Tibial nerve (tissue), 4 donors: ENCODE data around the gene RRP36. TPM values are rescaled to one million over a fixed set of nuclear protein-coding genes. Genes with fewer than 3 reads are reported as not detected.

Source experiments
- DNase-seq, 2 donors: peaks; one replicate each; pipeline ENCODE4 v3.0.0-alpha.2; 2019; ENCODE audit warnings: low spot score in 2 of 2
- H3K27ac ChIP-seq, 4 donors: fragments of 200-600 bp; sonication (generic) in 3 of 4; one replicate each; pipeline ENCODE4 v1.5.1; 2017 to 2019; ENCODE audit warnings: mild to moderate bottlenecking in 1 of 4
- H3K27me3 ChIP-seq, 2 donors: fragments of 200-600 bp; sonication (generic) in 1 of 2; one replicate each; pipeline versions ENCODE4 v1.5.1 to v1.6.0; 2017 to 2019
- H3K36me3 ChIP-seq, 3 donors: fragments of 200-600 bp; sonication (generic); one replicate each; pipeline ENCODE4 v1.5.1; 2018 to 2019
- H3K4me1 ChIP-seq, 4 donors: fragments of 200-600 bp; sonication (generic) in 3 of 4; one replicate each; pipeline ENCODE4 v1.5.1; 2017 to 2019
- H3K4me3 ChIP-seq, 4 donors: fragments of 200-600 bp; sonication (generic) in 3 of 4; one replicate each; pipeline ENCODE4 v1.5.1; 2017 to 2019; ENCODE audit warnings: mild to moderate bottlenecking in 1 of 4, moderate library complexity in 1 of 4
- H3K9me3 ChIP-seq, 4 donors: fragments of 200-600 bp; sonication (generic) in 3 of 4; one replicate each; pipeline ENCODE4 v1.5.1; 2017 to 2019
- CTCF ChIP-seq, 5 experiments: fragments of 200-600 bp in 3 of 5; fragments of 450-650 bp in 2 of 5; sonication (generic) in 3 of 5; IDR thresholded peaks; one replicate each; pipeline ENCODE4 v1.5.1; 2016 to 2019; ENCODE audit warnings: antibody characterized with exemption in 5 of 5, mild to moderate bottlenecking in 3 of 5, moderate library complexity in 2 of 5
- EP300 ChIP-seq, 2 donors: sonication (generic); formaldehyde crosslinking; IDR thresholded peaks; one replicate each; pipeline ENCODE4 v1.6.1; 2017; ENCODE audit warnings: antibody characterized with exemption in 2 of 2, mild to moderate bottlenecking in 1 of 2
- POLR2A ChIP-seq, 2 donors: fragments of 450-650 bp; IDR thresholded peaks; one replicate each; pipeline ENCODE4 v1.6.1; 2017; ENCODE audit warnings: antibody characterized with exemption in 2 of 2, mild to moderate bottlenecking in 2 of 2, moderate library complexity in 2 of 2
- WGBS, 2 donors: methylation state at CpG; one replicate each; pipeline ENCODE4 v1.1.5; 2018; 5-methylcytosine and 5-hydroxymethylcytosine counted together
- total RNA-seq, 4 donors: library from RNA; depleted of rRNA; stranded (reverse); fragments of >200 nt; gene quantifications; one replicate each; pipeline ENCODE4 v1.1.0, GENCODE V29; 2016

RRP36 gene
- total RNA-seq, 4 donors from 2014 or later, result 39.1 to 96.3 (median 52.8) TPM

DNA sequence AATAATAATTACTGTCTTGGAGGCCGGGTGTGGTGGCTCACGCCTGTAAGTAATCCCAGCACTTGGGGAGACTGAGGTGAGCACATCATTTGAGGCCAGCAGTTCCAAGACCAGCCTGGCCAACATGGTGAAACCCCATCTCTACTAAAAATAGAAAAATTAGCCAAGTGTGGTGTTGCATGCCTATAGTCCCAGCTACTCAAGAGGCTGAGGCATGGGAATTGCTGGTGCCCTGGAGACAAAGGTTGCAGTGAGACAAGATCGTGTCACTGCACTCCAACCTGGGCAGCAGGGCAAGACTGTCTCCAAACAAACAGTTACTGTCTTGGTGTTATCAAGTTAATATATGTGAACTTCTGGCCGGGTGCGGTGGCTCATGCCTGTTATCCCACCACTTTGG is 4.9 kb downstream of the RRP36 start:
- DNase-seq, result no peak
- TF ChIP-seq POLR2A (IDR thresholded peaks at IDR 0.05) (no peak), EP300 (IDR thresholded peaks at IDR 0.05) (no peak), CTCF (IDR thresholded peaks at IDR 0.05) (no peak)
- Histone ChIP-seq H3K9me3 (no peaks in the 10 kb centered on the region), H3K27ac (no peak overlapping the region), H3K36me3 (peaks cover 9 to 67% (median 35%) of the 10 kb centered on the region in 3 donors), H3K4me3 (no peak overlapping the region), H3K4me1 (peaks cover 0 to 25% (median 7%) of the 10 kb centered on the region in 4 donors), H3K27me3 (no peaks in the 10 kb centered on the region)
- WGBS, 2 donors, result 88 to 95% methylated on average over 5 of the region's 5 CpGs

DNA sequence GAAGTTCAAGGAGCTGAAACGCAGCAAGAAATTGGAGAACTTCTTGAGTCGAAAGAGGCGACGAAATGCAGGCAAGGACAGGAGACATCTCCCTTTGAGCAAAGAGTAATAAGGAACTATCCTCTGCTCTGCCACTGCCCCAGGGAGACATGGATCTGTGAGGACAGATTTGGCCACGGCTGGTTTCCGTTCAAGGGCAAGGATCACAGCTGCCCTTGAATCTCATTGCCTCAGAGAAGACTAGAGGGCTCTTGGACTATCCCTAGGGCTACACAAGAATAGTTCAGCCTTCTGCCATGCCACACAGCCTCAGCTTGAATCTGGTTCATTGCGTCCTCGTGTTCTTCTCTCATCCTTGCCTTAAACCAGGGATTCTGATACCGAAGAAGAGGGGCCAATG is 7.7 kb downstream of the RRP36 start:
- H3K4me3 ChIP-seq, result no peak overlapping the region
- H3K36me3 ChIP-seq, result peaks cover 9 to 95% (median 35%) of the 10 kb centered on the region in 3 donors
- no peak overlapping the region for H3K27ac ChIP-seq
- WGBS, 2 donors, result 87 to 89% methylated on average over 9 of the region's 9 CpGs
- TF ChIP-seq CTCF (IDR thresholded peaks at IDR 0.05) (no peak), EP300 (IDR thresholded peaks at IDR 0.05) (no peak), POLR2A (IDR thresholded peaks at IDR 0.05) (no peak)
- no peaks in the 10 kb centered on the region for H3K9me3 ChIP-seq
- no peak for DNase-seq
- no peaks in the 10 kb centered on the region for H3K27me3 ChIP-seq
- peaks cover 0 to 3% (median 0%) of the 10 kb centered on the region in 4 donors for H3K4me1 ChIP-seq

DNA sequence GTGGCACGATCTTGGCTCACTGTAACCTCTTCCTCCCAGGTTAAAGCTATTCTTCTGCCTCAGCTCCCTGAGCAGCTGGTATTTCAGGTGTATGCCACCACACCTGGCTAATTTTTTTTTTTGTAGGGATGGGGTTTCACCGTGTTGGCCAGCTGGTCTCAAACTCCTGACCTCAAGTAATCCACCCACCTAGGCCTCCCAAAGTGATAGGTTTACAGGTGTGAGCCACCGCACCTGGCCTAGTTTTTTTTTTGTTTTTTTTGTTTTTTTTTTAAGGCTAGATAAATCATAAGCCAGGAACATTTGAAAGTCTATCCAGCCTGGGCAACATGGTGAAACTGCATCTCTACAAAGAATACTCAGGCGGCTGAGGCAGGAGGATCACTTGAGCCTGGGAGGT is 10.9 kb downstream of the RRP36 start:
- 88 to 93% methylated on average over 4 of the region's 4 CpGs for WGBS, 2 donors
- H3K36me3 ChIP-seq, result peaks cover 3 to 100% (median 21%) of the 10 kb centered on the region in 3 donors

DNA sequence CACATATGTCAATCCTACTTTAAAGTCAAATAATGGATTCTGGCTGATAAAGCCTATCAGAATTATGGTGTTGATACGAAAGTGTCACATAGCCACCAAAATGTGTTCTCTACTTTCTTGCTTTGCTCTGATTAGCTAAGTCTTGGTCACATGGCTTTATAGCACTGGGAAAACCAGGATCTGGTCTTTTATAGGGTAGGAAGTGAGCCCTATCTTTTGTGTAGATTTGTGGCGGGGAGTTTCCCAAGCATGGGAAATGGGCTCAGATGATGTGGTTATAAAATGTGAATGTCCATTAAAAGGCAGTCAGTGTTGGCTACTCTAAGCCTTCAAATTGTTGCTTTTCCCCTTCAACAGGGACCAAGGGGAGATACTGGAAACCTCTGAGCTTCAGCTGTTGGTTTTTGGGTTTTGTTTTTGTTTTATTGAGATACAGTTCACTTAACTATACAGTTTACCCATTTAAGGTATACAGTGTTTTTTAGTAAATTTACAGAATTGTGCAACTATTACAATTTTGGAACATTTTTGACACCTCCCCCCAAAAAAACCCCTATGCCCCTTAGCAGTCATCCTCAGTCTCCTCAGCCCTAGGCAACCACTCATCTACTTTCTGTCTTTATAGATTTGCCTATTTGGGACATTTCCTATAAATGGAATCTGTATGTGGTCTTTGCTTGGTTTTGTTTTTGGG is 12.2 kb downstream of the RRP36 start:
- DNase-seq, result no peak
- TF ChIP-seq CTCF (IDR thresholded peaks at IDR 0.05) (no peak), EP300 (IDR thresholded peaks at IDR 0.05) (no peak), POLR2A (IDR thresholded peaks at IDR 0.05) (no peak)
- no peaks in the 10 kb centered on the region for H3K9me3 ChIP-seq
- no peak overlapping the region for H3K27ac ChIP-seq
- H3K27me3 ChIP-seq, result no peaks in the 10 kb centered on the region
- no peaks in the 10 kb centered on the region for H3K4me1 ChIP-seq
- peaks cover 0 to 100% (median 25%) of the 10 kb centered on the region in 3 donors for H3K36me3 ChIP-seq
- WGBS, 2 donors, result 85% methylated on average over 2 of the region's 2 CpGs
- no peak overlapping the region for H3K4me3 ChIP-seq

More for the DNA sequence above, 10.9 kb downstream of the RRP36 start:
- DNase-seq, result no peak
- no peak overlapping the region for H3K27ac ChIP-seq
- H3K4me3 ChIP-seq, result no peak overlapping the region
- H3K27me3 ChIP-seq, result no peaks in the 10 kb centered on the region
- H3K9me3 ChIP-seq, result no peaks in the 10 kb centered on the region
- H3K4me1 ChIP-seq, result no peaks in the 10 kb centered on the region
- TF ChIP-seq POLR2A (IDR thresholded peaks at IDR 0.05), result no peak
- no peak for TF ChIP-seq EP300 (IDR thresholded peaks at IDR 0.05)
- no peak for TF ChIP-seq CTCF (IDR thresholded peaks at IDR 0.05)

GRCh38 chr6:43034190-43034525 is 12.7 kb downstream of the RRP36 start:
- Histone ChIP-seq H3K27me3 (no peaks in the 10 kb centered on the region), H3K9me3 (no peaks in the 10 kb centered on the region), H3K36me3 (peaks cover 0 to 100% (median 20%) of the 10 kb centered on the region in 3 donors), H3K4me1 (no peaks in the 10 kb centered on the region), H3K27ac (no peak overlapping the region), H3K4me3 (no peak overlapping the region)
- no peak for TF ChIP-seq CTCF (IDR thresholded peaks at IDR 0.05)
- TF ChIP-seq EP300 (IDR thresholded peaks at IDR 0.05), result no peak
- no peak for TF ChIP-seq POLR2A (IDR thresholded peaks at IDR 0.05)
- no peak for DNase-seq
- WGBS, 2 donors, result 74 to 84% methylated on average over 2 of the region's 2 CpGs
